ENCODE results near the gene CLBA1.

CLBA1 gene

GRCh38 chr14:105013150-105013785 is 27.7 kb downstream of the CLBA1 start:
- no peak overlapping the region for H3K9ac ChIP-seq (ENCODE audit: low read length)
- peaks cover 50% of the 10 kb centered on the region for H3K36me3 ChIP-seq (ENCODE audit: control insufficient read depth, insufficient read depth, low read length)
- no peaks in the 10 kb centered on the region for H3K9me3 ChIP-seq (ENCODE audit: control insufficient read depth, insufficient read depth, low read depth, low read length)
- H3K4me1 ChIP-seq (ENCODE audit: control insufficient read depth, insufficient read depth, low read length) = peaks cover 27% of the 10 kb centered on the region
- H3K27ac ChIP-seq (ENCODE audit: low read depth, low read length) = no peak overlapping the region
- no peaks in the 10 kb centered on the region for H3K27me3 ChIP-seq (ENCODE audit: control insufficient read depth, insufficient read depth, low read length)
- no peak overlapping the region for H3K4me3 ChIP-seq (ENCODE audit: low read depth, low read length)

- no peak overlapping the region for H3K4me3 ChIP-seq (ENCODE audit: low read depth, low read length)
- H3K27ac ChIP-seq (ENCODE audit: low read depth, low read length) = no peak overlapping the region
- H3K9me3 ChIP-seq (ENCODE audit: control insufficient read depth, insufficient read depth, low read depth, low read length) = no peaks in the 10 kb centered on the region
- peaks cover 46% of the 10 kb centered on the region for H3K36me3 ChIP-seq (ENCODE audit: control insufficient read depth, insufficient read depth, low read length)
- peaks cover 32% of the 10 kb centered on the region for H3K4me1 ChIP-seq (ENCODE audit: control insufficient read depth, insufficient read depth, low read length)
- H3K9ac ChIP-seq (ENCODE audit: low read length) = no peak overlapping the region
- no peaks in the 10 kb centered on the region for H3K27me3 ChIP-seq (ENCODE audit: control insufficient read depth, insufficient read depth, low read length)
Measured at GRCh38 chr14:105014032-105014431, 28.4 kb downstream of the CLBA1 start.

GRCh38 chr14:105014631-105015030 is 29.0 kb downstream of the CLBA1 start:
- no peaks in the 10 kb centered on the region for H3K27me3 ChIP-seq (ENCODE audit: control insufficient read depth, insufficient read depth, low read length)
- peaks cover 45% of the 10 kb centered on the region for H3K36me3 ChIP-seq (ENCODE audit: control insufficient read depth, insufficient read depth, low read length)
- no peaks in the 10 kb centered on the region for H3K9me3 ChIP-seq (ENCODE audit: control insufficient read depth, insufficient read depth, low read depth, low read length)
- H3K4me1 ChIP-seq (ENCODE audit: control insufficient read depth, insufficient read depth, low read length) = peaks cover 37% of the 10 kb centered on the region
- H3K27ac ChIP-seq (ENCODE audit: low read depth, low read length) = no peak overlapping the region
- H3K4me3 ChIP-seq (ENCODE audit: low read depth, low read length) = no peak overlapping the region
- no peak overlapping the region for H3K9ac ChIP-seq (ENCODE audit: low read length)

- Histone ChIP-seq H3K4me1 (ENCODE audit: control insufficient read depth, insufficient read depth, low read length) (peaks cover 37% of the 10 kb centered on the region), H3K9me3 (ENCODE audit: control insufficient read depth, insufficient read depth, low read depth, low read length) (no peaks in the 10 kb centered on the region), H3K36me3 (ENCODE audit: control insufficient read depth, insufficient read depth, low read length) (peaks cover 38% of the 10 kb centered on the region), H3K9ac (ENCODE audit: low read length) (no peak overlapping the region), H3K27ac (ENCODE audit: low read depth, low read length) (no peak overlapping the region), H3K27me3 (ENCODE audit: control insufficient read depth, insufficient read depth, low read length) (no peaks in the 10 kb centered on the region), H3K4me3 (ENCODE audit: low read depth, low read length) (no peak overlapping the region)
Measured at GRCh38 chr14:105015242-105015641, 29.7 kb downstream of the CLBA1 start.

GRCh38 chr14:105015905-105016304 is 30.3 kb downstream of the CLBA1 start:
- H3K4me3 ChIP-seq (ENCODE audit: low read depth, low read length) = no peak overlapping the region
- H3K27me3 ChIP-seq (ENCODE audit: control insufficient read depth, insufficient read depth, low read length) = no peaks in the 10 kb centered on the region
- peaks cover 37% of the 10 kb centered on the region for H3K4me1 ChIP-seq (ENCODE audit: control insufficient read depth, insufficient read depth, low read length)
- H3K9me3 ChIP-seq (ENCODE audit: control insufficient read depth, insufficient read depth, low read depth, low read length) = no peaks in the 10 kb centered on the region
- H3K9ac ChIP-seq (ENCODE audit: low read length) = no peak overlapping the region
- H3K27ac ChIP-seq (ENCODE audit: low read depth, low read length) = no peak overlapping the region
- peaks cover 32% of the 10 kb centered on the region for H3K36me3 ChIP-seq (ENCODE audit: control insufficient read depth, insufficient read depth, low read length)

GRCh38 chr14:105018414-105018813 is 32.8 kb downstream of the CLBA1 start:
- H3K4me3 ChIP-seq (ENCODE audit: low read depth, low read length) = no peak overlapping the region
- H3K36me3 ChIP-seq (ENCODE audit: control insufficient read depth, insufficient read depth, low read length) = peaks cover 11% of the 10 kb centered on the region; the same call in 1 of the 2 replicates
- H3K27me3 ChIP-seq (ENCODE audit: control insufficient read depth, insufficient read depth, low read length) = no peaks in the 10 kb centered on the region
- H3K27ac ChIP-seq (ENCODE audit: low read depth, low read length) = no peak overlapping the region
- peaks cover 37% of the 10 kb centered on the region for H3K4me1 ChIP-seq (ENCODE audit: control insufficient read depth, insufficient read depth, low read length)
- no peak overlapping the region for H3K9ac ChIP-seq (ENCODE audit: low read length)
- H3K9me3 ChIP-seq (ENCODE audit: control insufficient read depth, insufficient read depth, low read depth, low read length) = no peaks in the 10 kb centered on the region

- Histone ChIP-seq H3K27ac (ENCODE audit: low read depth, low read length) (peak overlapping the region; percentile 77; the same call in 1 of the 2 replicates), H3K9me3 (ENCODE audit: control insufficient read depth, insufficient read depth, low read depth, low read length) (no peaks in the 10 kb centered on the region), H3K27me3 (ENCODE audit: control insufficient read depth, insufficient read depth, low read length) (no peaks in the 10 kb centered on the region), H3K36me3 (ENCODE audit: control insufficient read depth, insufficient read depth, low read length) (peaks cover 11% of the 10 kb centered on the region; the same call in 1 of the 2 replicates), H3K4me1 (ENCODE audit: control insufficient read depth, insufficient read depth, low read length) (peaks cover 31% of the 10 kb centered on the region), H3K4me3 (ENCODE audit: low read depth, low read length) (peak overlapping the region; percentile 97), H3K9ac (ENCODE audit: low read length) (peak overlapping the region; percentile 96)
Measured at GRCh38 chr14:105019861-105020814, 34.5 kb downstream of the CLBA1 start.

GRCh38 chr14:105020815-105021655 is 35.4 kb downstream of the CLBA1 start, which contains the start of gene CDCA4:
TSS of gene CDCA4 (minus strand) at chr14:105021083. CDS start at chr14:105011929, 9,154 bp downstream.
- peaks cover 23% of the 10 kb centered on the region for H3K4me1 ChIP-seq (ENCODE audit: control insufficient read depth, insufficient read depth, low read length)
- H3K27ac ChIP-seq (ENCODE audit: low read depth, low read length) = peak within 1 kb of the TSS; percentile 77
- no peaks in the 10 kb centered on the region for H3K9me3 ChIP-seq (ENCODE audit: control insufficient read depth, insufficient read depth, low read depth, low read length)
- peak within 1 kb of the TSS; percentile 97 for H3K4me3 ChIP-seq (ENCODE audit: low read depth, low read length)
- peak within 1 kb of the TSS; percentile 96 for H3K9ac ChIP-seq (ENCODE audit: low read length)
- H3K36me3 ChIP-seq (ENCODE audit: control insufficient read depth, insufficient read depth, low read length) = peaks cover 11% of the 10 kb centered on the region; the same call in 1 of the 2 replicates
- H3K27me3 ChIP-seq (ENCODE audit: control insufficient read depth, insufficient read depth, low read length) = no peaks in the 10 kb centered on the region

- Histone ChIP-seq H3K9me3 (ENCODE audit: control insufficient read depth, insufficient read depth, low read depth, low read length) (no peaks in the 10 kb centered on the region), H3K4me1 (ENCODE audit: control insufficient read depth, insufficient read depth, low read length) (peaks cover 16% of the 10 kb centered on the region)
Measured at GRCh38 chr14:105021656-105022275, 36.2 kb downstream of the CLBA1 start.

GRCh38 chr14:105022276-105022670 is 36.7 kb downstream of the CLBA1 start:
- H3K9ac ChIP-seq (ENCODE audit: low read length) = no peak overlapping the region
- no peaks in the 10 kb centered on the region for H3K9me3 ChIP-seq (ENCODE audit: control insufficient read depth, insufficient read depth, low read depth, low read length)
- H3K4me1 ChIP-seq (ENCODE audit: control insufficient read depth, insufficient read depth, low read length) = peaks cover 15% of the 10 kb centered on the region
- no peaks in the 10 kb centered on the region for H3K27me3 ChIP-seq (ENCODE audit: control insufficient read depth, insufficient read depth, low read length)
- H3K27ac ChIP-seq (ENCODE audit: low read depth, low read length) = no peak overlapping the region
- H3K36me3 ChIP-seq (ENCODE audit: control insufficient read depth, insufficient read depth, low read length) = peaks cover 4% of the 10 kb centered on the region; the same call in 1 of the 2 replicates
- H3K4me3 ChIP-seq (ENCODE audit: low read depth, low read length) = peak overlapping the region; percentile 65

More at GRCh38 chr14:105021656-105022275, 36.2 kb downstream of the CLBA1 start:
- H3K36me3 ChIP-seq (ENCODE audit: control insufficient read depth, insufficient read depth, low read length) = peaks cover 5% of the 10 kb centered on the region; the same call in 1 of the 2 replicates
- no peaks in the 10 kb centered on the region for H3K27me3 ChIP-seq (ENCODE audit: control insufficient read depth, insufficient read depth, low read length)
- peak overlapping the region; percentile 84 for H3K9ac ChIP-seq (ENCODE audit: low read length)
- peak overlapping the region; percentile 65 for H3K4me3 ChIP-seq (ENCODE audit: low read depth, low read length)
- H3K27ac ChIP-seq (ENCODE audit: low read depth, low read length) = peak overlapping the region; percentile 73
